ENCODE data around the gene KCNG2. TPM values are rescaled to one million over a fixed set of nuclear protein-coding genes. Genes with fewer than 3 reads are reported as not detected.

The KCNG2 gene
- total and polyA plus RNA-seq, 12 donors, result 0.16 to 0.79 (median 0.24) TPM; not detected in 7

GRCh38 chr18:79823120-79823519 is 25.4 kb downstream of the KCNG2 start:
- Histone ChIP-seq H3K36me3 (no peaks in the 10 kb centered on the region), H3K27ac (no peak overlapping the region), H3K27me3 (peaks cover 0 to 16% (median 0%) of the 10 kb centered on the region in 7 donors), H3K4me1 (peaks cover 0 to 21% (median 0%) of the 10 kb centered on the region in 9 donors), H3K9me3 (no peaks in the 10 kb centered on the region), H3K4me3 (no peak overlapping the region)
- 76 to 80% methylated on average over 12 of the region's 12 CpGs for WGBS, 2 donors
- DNase-seq, result no peak
- intact Hi-C loops (cut with DNase I), result no loop called here
- ATAC-seq, result no peak
- TF ChIP-seq CTCF (IDR thresholded peaks at IDR 0.05), result no peak

- Histone ChIP-seq H3K36me3 (no peaks in the 10 kb centered on the region), H3K4me1 (no peaks in the 10 kb centered on the region), H3K9me3 (no peaks in the 10 kb centered on the region), H3K27me3 (peaks cover 0 to 8% (median 0%) of the 10 kb centered on the region in 7 donors), H3K4me3 (no peak overlapping the region), H3K27ac (peak overlapping the region in 1 of 10 donors; percentile 77)
- peak in 1 of 2 donors; percentile 18 for DNase-seq
- no peak for TF ChIP-seq CTCF (IDR thresholded peaks at IDR 0.05)
- 83 to 84% methylated on average over 26 of the region's 26 CpGs for WGBS, 2 donors
- intact Hi-C loops (cut with DNase I), result no loop called here
- peak in 3 of 8 donors; percentile 53 to 70 (median 63) for ATAC-seq
These were observed 28.2 kb downstream of the KCNG2 start for GRCh38 chr18:79825913-79826312.

- intact Hi-C loops (cut with DNase I), result no loop called here
- Histone ChIP-seq H3K27me3 (peaks cover 0 to 8% (median 0%) of the 10 kb centered on the region in 7 donors), H3K9me3 (no peaks in the 10 kb centered on the region), H3K4me1 (no peaks in the 10 kb centered on the region), H3K27ac (no peak overlapping the region), H3K36me3 (no peaks in the 10 kb centered on the region), H3K4me3 (no peak overlapping the region)
- ATAC-seq (no peak), DNase-seq (no peak)
- no peak for TF ChIP-seq CTCF (IDR thresholded peaks at IDR 0.05)
- WGBS, 2 donors, result 80 to 84% methylated on average over 18 of the region's 18 CpGs
These were observed 29.2 kb downstream of the KCNG2 start for GRCh38 chr18:79826966-79827365.

GRCh38 chr18:79828258-79828657 is 30.5 kb downstream of the KCNG2 start:
- ATAC-seq, result no peak
- Histone ChIP-seq H3K36me3 (no peaks in the 10 kb centered on the region), H3K27me3 (peaks cover 0 to 6% (median 2%) of the 10 kb centered on the region in 7 donors), H3K9me3 (no peaks in the 10 kb centered on the region), H3K27ac (no peak overlapping the region), H3K4me3 (no peak overlapping the region), H3K4me1 (no peaks in the 10 kb centered on the region)
- no peak for TF ChIP-seq CTCF (IDR thresholded peaks at IDR 0.05)
- intact Hi-C loops (cut with DNase I), result no loop called here
- DNase-seq, result no peak
- WGBS, 2 donors, result 92 to 94% methylated on average over 5 of the region's 5 CpGs
